ENCODE data around the gene PROCA1.

- no peak for TF ChIP-seq CTCF (IDR thresholded peaks at IDR 0.05; ENCODE audit: insufficient read depth, low read length, poor library complexity, severe bottlenecking)
- TF ChIP-seq EZH2phosphoT487 (conservative IDR thresholded peaks at IDR 0.05; ENCODE audit: low read length) = no peak
Observed at GRCh38 chr17:28707339-28707720, 4.4 kb downstream of the PROCA1 start.

Measured in SU-DHL-6 (cell line).